ENCODE measurements around the gene USPL1.
"Not testable (repeated sequence)": the region's sequence is repeated elsewhere in the genome, so short reads cannot be mapped to it uniquely, and the experiment has no call there.

- not testable (repeated sequence) for TF ChIP-seq CTCF (IDR thresholded peaks at IDR 0.05 in 4 of 5, conservative IDR thresholded peaks at IDR 0.05 in 1 of 5); POLR2A (IDR thresholded peaks at IDR 0.05)
These were observed 10.5 kb upstream of the USPL1 start for GRCh38 chr13:30607186-30607585.
